ENCODE measurements around the gene CHCHD3.

The CHCHD3 gene

DNA sequence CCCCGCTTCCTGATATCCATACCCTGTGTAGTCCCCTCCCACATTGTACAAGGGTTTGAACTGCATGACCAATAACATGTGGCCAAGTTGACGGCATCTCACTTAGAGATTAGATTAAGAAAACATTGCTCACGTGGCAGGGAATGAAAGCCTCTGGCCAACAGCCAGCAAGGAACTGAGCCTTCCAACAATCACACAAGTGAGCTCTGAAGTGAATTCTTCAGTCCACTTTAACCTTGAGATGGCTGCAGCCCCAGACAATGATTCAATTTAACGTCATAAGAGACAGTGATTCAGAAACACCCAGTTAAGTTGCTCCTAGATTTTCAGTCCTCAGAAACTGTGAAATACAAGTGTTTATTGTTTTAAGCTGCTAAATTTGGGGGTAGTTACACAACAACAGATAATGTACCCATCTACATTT lies 339.7 kb downstream of the CHCHD3 start:
- no peak for DNase-seq (ENCODE audit: low spot score)

DNA sequence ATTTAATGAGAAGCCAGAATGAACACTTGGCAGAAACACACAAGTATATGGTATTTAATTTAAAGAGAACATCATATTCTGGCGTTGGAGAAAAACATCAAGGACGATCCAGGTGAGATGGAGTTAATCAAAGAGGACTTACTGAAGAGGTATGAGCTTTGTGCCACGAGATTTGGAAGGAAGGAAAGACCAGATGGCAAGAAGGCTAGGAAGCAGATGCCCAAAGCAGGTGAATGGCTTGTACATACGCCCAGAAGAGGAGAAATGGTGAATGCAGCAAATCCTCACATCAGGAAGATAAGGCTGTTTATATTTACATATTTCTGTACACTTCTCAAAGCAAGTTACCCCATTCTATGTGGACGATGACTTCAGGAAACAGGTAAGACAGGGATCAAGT lies 341.7 kb downstream of the CHCHD3 start:
- DNase-seq (ENCODE audit: low spot score), result no peak

GRCh38 chr7:132739271-132739955 lies 342.5 kb downstream of the CHCHD3 start:
- peak; percentile 56 for DNase-seq (ENCODE audit: low spot score)

DNA sequence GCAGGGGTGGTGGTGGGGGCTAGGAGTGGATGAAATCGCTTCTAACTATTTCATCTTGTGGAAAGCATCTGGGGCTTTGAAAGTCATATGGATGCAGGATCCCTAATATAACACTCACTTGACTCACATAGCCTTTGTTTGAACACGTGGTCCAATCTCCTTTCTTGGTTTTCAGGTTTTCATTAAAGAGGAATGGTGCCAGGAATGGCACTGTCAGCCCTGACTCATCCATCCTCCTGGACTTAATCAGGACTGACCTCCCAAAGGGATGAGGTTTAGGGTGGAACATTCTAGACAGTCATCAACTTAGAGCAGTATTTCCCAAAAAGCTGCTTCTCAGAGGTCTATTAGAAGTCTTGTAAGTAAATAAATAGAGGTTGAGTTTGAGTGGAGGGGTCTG lies 343.6 kb downstream of the CHCHD3 start:
- DNase-seq (ENCODE audit: low spot score), result no peak

DNA sequence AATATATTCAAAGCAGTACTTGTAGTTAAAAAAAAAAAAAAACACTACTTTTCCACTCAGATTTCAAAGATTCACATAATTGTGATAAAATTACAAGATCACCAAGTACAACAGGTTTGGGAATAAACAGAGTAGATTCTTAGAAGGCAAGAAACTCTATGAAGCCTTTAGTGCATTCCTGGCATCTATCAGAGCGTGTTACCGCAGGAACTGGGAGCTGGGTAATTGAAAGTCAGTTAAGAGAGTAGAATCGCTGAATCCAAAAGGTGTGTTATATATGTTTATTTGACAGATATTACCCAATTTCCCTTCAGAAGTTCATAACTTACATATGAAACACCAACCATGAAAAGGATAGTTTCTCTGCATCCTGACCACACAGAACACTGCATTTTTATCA lies 346.4 kb downstream of the CHCHD3 start:
- no peak for DNase-seq (ENCODE audit: low spot score)

Data from pons (tissue), 1 donor.